Chondrocyte (in vitro differentiated cells): Measurements from ENCODE around the gene SMCHD1. TPM values are rescaled to one million over a fixed set of nuclear protein-coding genes. Genes with fewer than 3 reads are reported as not detected.

Experiments
- DNase-seq: peaks from one replicate; pipeline ENCODE4 v3.0.0; 2021; ENCODE audit warnings: mixed read lengths, low spot score
- H3K27ac Mint-ChIP-seq: one replicate; pipeline ENCODE4 v1.8.0; 2021; ENCODE audit warnings: mild to moderate bottlenecking, moderate library complexity, mixed read lengths; ENCODE audit not compliant: unreplicated experiment
- H3K27me3 Mint-ChIP-seq: 2 replicates; pipeline ENCODE4 v1.8.0; 2021; ENCODE audit warnings: low read depth, mixed read lengths
- H3K36me3 Mint-ChIP-seq: 2 replicates; pipeline ENCODE4 v1.8.0; 2021; ENCODE audit warnings: low read depth, mixed read lengths
- H3K4me1 Mint-ChIP-seq: 2 replicates; pipeline ENCODE4 v1.8.0; 2021; ENCODE audit warnings: low read depth, mild to moderate bottlenecking, mixed read lengths
- H3K4me3 Mint-ChIP-seq: one replicate; pipeline ENCODE4 v1.8.0; 2021; ENCODE audit warnings: mild to moderate bottlenecking, moderate library complexity, mixed read lengths; ENCODE audit not compliant: unreplicated experiment
- H3K9me3 Mint-ChIP-seq: 2 replicates; pipeline ENCODE4 v1.8.0; 2021; ENCODE audit warnings: low read depth, mixed read lengths
- total RNA-seq: library from RNA; stranded (reverse); gene quantifications from 3 replicates; pipeline ENCODE4 v1.2.1, GENCODE V29; 2021
- TF ChIP-seq, protein P1 (sequence below): fragments of 200-600 bp; sonication (generic); IDR thresholded peaks from 2 replicates; pipeline ENCODE4 v1.5.0; 2021; ENCODE audit warnings: antibody characterized with exemption, mild to moderate bottlenecking, moderate library complexity

SMCHD1 gene
- total RNA-seq, 1 donor from 2014 or later: 27.3 TPM

DNA sequence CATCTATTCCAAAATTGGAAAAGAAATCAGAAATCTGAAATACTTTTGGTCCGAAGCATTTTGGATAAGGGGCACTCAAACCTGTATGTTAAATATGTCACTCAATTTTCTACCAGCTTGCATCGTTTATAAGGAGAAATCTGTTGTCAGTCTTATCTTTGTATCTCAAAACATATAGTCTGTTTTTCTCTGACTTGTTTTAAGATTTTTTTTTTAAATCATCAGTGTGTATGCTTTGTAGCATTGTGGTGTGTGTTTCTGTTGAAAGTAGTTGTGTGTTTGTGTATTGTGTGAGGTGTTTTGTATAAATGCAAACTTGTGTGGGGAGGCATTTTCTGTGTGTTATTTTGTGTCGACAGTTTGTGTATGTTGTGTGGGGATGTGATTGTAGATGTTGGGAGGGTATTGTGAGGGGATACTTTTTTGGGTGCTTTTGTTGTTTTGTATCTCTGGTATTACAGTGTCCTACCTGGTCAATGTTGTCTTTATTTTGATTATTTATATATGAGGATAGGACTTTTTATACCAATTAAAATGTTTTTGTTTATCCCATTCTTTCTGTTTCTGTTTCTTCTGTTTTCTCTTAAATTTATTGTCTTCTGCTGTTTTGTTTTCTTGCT lies 30.9 kb downstream of the SMCHD1 start:
- Mint-ChIP-seq H3K27me3 (no peaks in the 10 kb centered on the region), H3K9me3 (peaks cover 14% of the 10 kb centered on the region), H3K4me1 (peaks cover 3% of the 10 kb centered on the region), H3K4me3 (no peak overlapping the region), H3K27ac (no peak overlapping the region), H3K36me3 (peaks cover 24% of the 10 kb centered on the region)
- TF ChIP-seq, protein P1, sequence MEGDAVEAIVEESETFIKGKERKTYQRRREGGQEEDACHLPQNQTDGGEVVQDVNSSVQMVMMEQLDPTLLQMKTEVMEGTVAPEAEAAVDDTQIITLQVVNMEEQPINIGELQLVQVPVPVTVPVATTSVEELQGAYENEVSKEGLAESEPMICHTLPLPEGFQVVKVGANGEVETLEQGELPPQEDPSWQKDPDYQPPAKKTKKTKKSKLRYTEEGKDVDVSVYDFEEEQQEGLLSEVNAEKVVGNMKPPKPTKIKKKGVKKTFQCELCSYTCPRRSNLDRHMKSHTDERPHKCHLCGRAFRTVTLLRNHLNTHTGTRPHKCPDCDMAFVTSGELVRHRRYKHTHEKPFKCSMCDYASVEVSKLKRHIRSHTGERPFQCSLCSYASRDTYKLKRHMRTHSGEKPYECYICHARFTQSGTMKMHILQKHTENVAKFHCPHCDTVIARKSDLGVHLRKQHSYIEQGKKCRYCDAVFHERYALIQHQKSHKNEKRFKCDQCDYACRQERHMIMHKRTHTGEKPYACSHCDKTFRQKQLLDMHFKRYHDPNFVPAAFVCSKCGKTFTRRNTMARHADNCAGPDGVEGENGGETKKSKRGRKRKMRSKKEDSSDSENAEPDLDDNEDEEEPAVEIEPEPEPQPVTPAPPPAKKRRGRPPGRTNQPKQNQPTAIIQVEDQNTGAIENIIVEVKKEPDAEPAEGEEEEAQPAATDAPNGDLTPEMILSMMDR: no peak
- DNase-seq: no peak

DNA sequence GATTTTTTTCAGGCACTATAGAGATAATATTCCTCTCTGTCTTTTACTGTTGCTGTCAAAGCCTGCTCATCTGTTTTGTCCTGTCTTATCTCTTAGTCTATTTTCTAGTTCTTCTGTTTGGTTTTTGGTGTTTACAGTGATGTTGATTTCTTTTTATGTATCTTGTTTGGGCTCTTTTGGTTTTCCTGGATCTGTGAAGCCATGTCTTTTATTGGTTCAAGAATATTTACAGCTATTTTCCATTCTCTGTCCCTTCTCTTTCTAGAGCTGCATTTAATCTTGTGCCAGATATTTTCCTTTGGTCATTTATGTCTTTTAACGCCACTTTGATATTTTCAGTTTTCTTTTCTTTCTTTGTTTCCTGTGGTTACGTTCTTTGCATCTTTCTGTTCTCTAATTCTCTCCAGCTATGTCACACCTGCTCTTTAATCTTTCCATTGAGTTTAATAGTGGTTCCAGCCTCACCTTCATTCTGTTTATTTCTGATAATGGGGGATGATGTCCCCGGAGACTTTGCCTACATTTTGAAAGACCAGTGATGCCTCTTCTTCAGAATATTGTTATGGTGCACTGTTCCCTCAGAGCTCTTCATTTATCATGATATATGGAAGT lies 32.0 kb downstream of the SMCHD1 start:
- H3K4me1 Mint-ChIP-seq: peaks cover 4% of the 10 kb centered on the region
- no peaks in the 10 kb centered on the region for H3K27me3 Mint-ChIP-seq
- no peak overlapping the region for H3K27ac Mint-ChIP-seq
- H3K4me3 Mint-ChIP-seq: no peak overlapping the region
- H3K36me3 Mint-ChIP-seq: peaks cover 25% of the 10 kb centered on the region
- H3K9me3 Mint-ChIP-seq: peaks cover 14% of the 10 kb centered on the region
- DNase-seq: no peak
- TF ChIP-seq, protein P1: no peak

- no peak overlapping the region for H3K27ac Mint-ChIP-seq
- peaks cover 3% of the 10 kb centered on the region for H3K4me1 Mint-ChIP-seq
- H3K36me3 Mint-ChIP-seq: peaks cover 12% of the 10 kb centered on the region
- TF ChIP-seq, protein P1: no peak
- no peaks in the 10 kb centered on the region for H3K9me3 Mint-ChIP-seq
- no peak overlapping the region for H3K4me3 Mint-ChIP-seq
- no peak for DNase-seq
- no peaks in the 10 kb centered on the region for H3K27me3 Mint-ChIP-seq
These were observed 37.0 kb downstream of the SMCHD1 start for GRCh38 chr18:2692508-2692907.

DNA sequence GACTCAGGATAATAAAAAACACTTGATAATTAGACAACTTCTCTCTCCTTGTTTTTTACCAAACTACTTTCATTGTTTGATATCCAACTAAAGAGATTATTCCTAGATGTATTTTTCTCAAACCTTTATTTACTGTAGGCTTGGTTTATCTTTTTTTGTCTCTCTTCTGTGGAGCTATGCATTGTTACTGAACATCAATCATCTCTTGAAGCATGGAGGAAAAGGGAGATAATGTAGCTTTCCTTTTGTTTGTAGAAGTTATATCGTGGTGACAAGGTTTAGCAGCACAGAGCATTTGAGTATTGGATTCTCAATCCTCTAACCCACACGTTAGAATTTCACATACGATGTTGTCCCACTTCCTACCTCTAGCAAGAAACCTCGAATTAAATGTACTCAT lies 41.7 kb downstream of the SMCHD1 start:
- no peaks in the 10 kb centered on the region for H3K27me3 Mint-ChIP-seq
- no peak overlapping the region for H3K4me3 Mint-ChIP-seq
- H3K9me3 Mint-ChIP-seq: no peaks in the 10 kb centered on the region
- TF ChIP-seq, protein P1: no peak
- peaks cover 20% of the 10 kb centered on the region for H3K36me3 Mint-ChIP-seq
- H3K4me1 Mint-ChIP-seq: peaks cover 3% of the 10 kb centered on the region
- H3K27ac Mint-ChIP-seq: no peak overlapping the region
- no peak for DNase-seq

GRCh38 chr18:2699001-2699400 lies 43.5 kb downstream of the SMCHD1 start:
- Mint-ChIP-seq H3K4me3 (no peak overlapping the region), H3K4me1 (peaks cover 2% of the 10 kb centered on the region), H3K9me3 (no peaks in the 10 kb centered on the region), H3K36me3 (peaks cover 20% of the 10 kb centered on the region), H3K27ac (no peak overlapping the region), H3K27me3 (no peaks in the 10 kb centered on the region)
- TF ChIP-seq, protein P1: no peak
- no peak for DNase-seq
